Measurements from ENCODE around the gene IFT20. TPM values are rescaled to one million over a fixed set of nuclear protein-coding genes. Genes with fewer than 3 reads are reported as not detected.
"Not testable (repeated sequence)": the region's sequence is repeated elsewhere in the genome, so short reads cannot be mapped to it uniquely, and the experiment has no call there.

IFT20 gene
- total RNA-seq, 1 experiment from 2014 or later: 21.0 TPM

DNA sequence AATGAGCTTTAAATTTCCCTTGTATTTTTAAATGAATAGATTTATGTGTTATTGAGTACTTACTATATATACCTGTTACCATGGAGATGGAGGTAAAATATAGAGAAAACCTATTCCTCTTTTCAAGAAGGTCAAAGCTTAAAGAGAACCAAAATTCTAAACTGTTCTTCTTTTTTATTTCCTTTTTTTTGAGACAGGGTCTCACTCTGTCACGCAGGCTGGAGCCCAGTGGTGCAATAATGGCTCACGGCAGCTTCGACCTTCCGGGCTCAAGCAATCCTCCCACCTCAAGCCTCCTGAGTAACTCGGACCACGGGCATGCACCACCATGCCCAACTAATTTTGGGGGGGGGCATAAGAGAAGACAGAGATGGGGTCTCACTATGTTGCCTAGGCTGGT is 41.3 kb downstream of the IFT20 start:
- no CpG with 5 or more reads among the region's 6 CpGs for WGBS (ENCODE audit: extremely low coverage, insufficient read length, low lambda C conversion rate)
- Histone ChIP-seq H3K9me3 (ENCODE audit: control insufficient read depth, low read depth, low read length) (no peaks in the 10 kb centered on the region), H3K4ac (ENCODE audit: low read depth, low read length) (no peak overlapping the region), H2AFZ (ENCODE audit: low read length) (no peak overlapping the region), H3T11ph (ENCODE audit: low read length) (no peak overlapping the region), H4K5ac (ENCODE audit: insufficient read length, low read depth, low read length) (no peak overlapping the region), H3K27ac (ENCODE audit: insufficient read length, low read depth, low read length) (no peak overlapping the region), H3K4me2 (ENCODE audit: insufficient read depth, insufficient read length, low read length) (no peak overlapping the region), H3K9ac (ENCODE audit: extremely low read depth, insufficient read length, low read length) (no peak overlapping the region), H2BK12ac (ENCODE audit: insufficient read length, low read depth, low read length) (no peak overlapping the region), H3K4me1 (ENCODE audit: insufficient read depth, low read length) (no peaks in the 10 kb centered on the region), H3K14ac (ENCODE audit: insufficient read depth, low read length) (no peak overlapping the region), H2AK5ac (ENCODE audit: insufficient read length, low read length) (no peak overlapping the region), H2BK5ac (ENCODE audit: insufficient read length, low read length) (no peak overlapping the region), H4K8ac (replicated peaks; ENCODE audit: insufficient read length, low read depth, low read length) (no peak overlapping the region), H3K79me1 (ENCODE audit: insufficient read depth, low read depth, low read length, poor library complexity, severe bottlenecking) (no peaks in the 10 kb centered on the region), H3K56ac (ENCODE audit: insufficient read length, low read depth, low read length) (no peak overlapping the region), H2BK15ac (ENCODE audit: low read depth, low read length) (no peak overlapping the region), H2BK20ac (ENCODE audit: low read depth, low read length, poor library complexity, severe bottlenecking) (no peak overlapping the region), H4K20me1 (ENCODE audit: control insufficient read depth, insufficient read depth, insufficient read length) (no peaks in the 10 kb centered on the region), H3K23ac (ENCODE audit: insufficient read length, low read depth, low read length) (no peak overlapping the region), H3K18ac (ENCODE audit: insufficient read length, low read depth, low read length) (no peak overlapping the region), H3K27me3 (ENCODE audit: insufficient read depth, low read length) (no peaks in the 10 kb centered on the region), H2BK120ac (ENCODE audit: low read depth, low read length, poor library complexity, severe bottlenecking) (no peak overlapping the region), H4K91ac (ENCODE audit: insufficient read length, low read depth, low read length) (no peak overlapping the region), H3K23me2 (ENCODE audit: insufficient read length, low read depth, low read length, poor library complexity, severe bottlenecking) (no peaks in the 10 kb centered on the region), H3K79me2 (ENCODE audit: insufficient read depth, low read length) (no peaks in the 10 kb centered on the region)
- DNase-seq: no peak
- no peaks in the 10 kb centered on the region for H3K36me3 Mint-ChIP-seq (ENCODE audit: insufficient read depth in 1 of 3, low read depth in 3 of 3)
- H3K9me3 Mint-ChIP-seq: no peaks in the 10 kb centered on the region
- no peaks in the 10 kb centered on the region for H3K27me3 Mint-ChIP-seq (ENCODE audit: low read depth)
- H3K4me3 Mint-ChIP-seq: no peak overlapping the region
- no peaks in the 10 kb centered on the region for H3K4me1 Mint-ChIP-seq
- no peak overlapping the region for H3K27ac Mint-ChIP-seq
- TF ChIP-seq, protein P1, sequence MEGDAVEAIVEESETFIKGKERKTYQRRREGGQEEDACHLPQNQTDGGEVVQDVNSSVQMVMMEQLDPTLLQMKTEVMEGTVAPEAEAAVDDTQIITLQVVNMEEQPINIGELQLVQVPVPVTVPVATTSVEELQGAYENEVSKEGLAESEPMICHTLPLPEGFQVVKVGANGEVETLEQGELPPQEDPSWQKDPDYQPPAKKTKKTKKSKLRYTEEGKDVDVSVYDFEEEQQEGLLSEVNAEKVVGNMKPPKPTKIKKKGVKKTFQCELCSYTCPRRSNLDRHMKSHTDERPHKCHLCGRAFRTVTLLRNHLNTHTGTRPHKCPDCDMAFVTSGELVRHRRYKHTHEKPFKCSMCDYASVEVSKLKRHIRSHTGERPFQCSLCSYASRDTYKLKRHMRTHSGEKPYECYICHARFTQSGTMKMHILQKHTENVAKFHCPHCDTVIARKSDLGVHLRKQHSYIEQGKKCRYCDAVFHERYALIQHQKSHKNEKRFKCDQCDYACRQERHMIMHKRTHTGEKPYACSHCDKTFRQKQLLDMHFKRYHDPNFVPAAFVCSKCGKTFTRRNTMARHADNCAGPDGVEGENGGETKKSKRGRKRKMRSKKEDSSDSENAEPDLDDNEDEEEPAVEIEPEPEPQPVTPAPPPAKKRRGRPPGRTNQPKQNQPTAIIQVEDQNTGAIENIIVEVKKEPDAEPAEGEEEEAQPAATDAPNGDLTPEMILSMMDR (conservative IDR thresholded peaks at IDR 0.05): no peak

DNA sequence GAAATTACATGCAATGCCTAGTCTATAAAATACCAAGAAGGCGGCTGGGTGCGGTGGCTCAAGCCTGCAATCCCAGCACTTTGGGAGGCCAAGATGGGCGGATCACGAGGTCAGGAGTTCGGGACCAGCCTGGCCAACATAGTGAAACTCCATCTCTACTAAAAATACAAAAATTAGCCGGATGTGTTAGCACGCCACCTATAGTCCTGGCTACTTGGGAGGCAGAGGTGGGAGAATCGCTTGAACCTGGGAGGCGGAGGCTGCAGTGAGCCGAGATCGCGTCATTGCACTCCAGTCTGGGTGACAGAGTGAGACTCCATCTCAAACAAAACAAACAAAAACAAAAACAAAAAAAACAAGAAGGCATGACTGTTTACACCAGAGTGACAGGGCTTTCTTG is 42.4 kb downstream of the IFT20 start:
- not testable (repeated sequence) for H3K27me3 Mint-ChIP-seq (ENCODE audit: low read depth); H2AK5ac ChIP-seq (ENCODE audit: insufficient read length, low read length); H3K27ac Mint-ChIP-seq; H3K79me1 ChIP-seq (ENCODE audit: insufficient read depth, low read depth, low read length, poor library complexity, severe bottlenecking); DNase-seq; H4K91ac ChIP-seq (ENCODE audit: insufficient read length, low read depth, low read length); H3T11ph ChIP-seq (ENCODE audit: low read length); H3K18ac ChIP-seq (ENCODE audit: insufficient read length, low read depth, low read length); H3K4me3 Mint-ChIP-seq; H3K9me3 Mint-ChIP-seq; H3K27me3 ChIP-seq (ENCODE audit: insufficient read depth, low read length); H2BK20ac ChIP-seq (ENCODE audit: low read depth, low read length, poor library complexity, severe bottlenecking); H3K4me2 ChIP-seq (ENCODE audit: insufficient read depth, insufficient read length, low read length); H3K4ac ChIP-seq (ENCODE audit: low read depth, low read length); H4K5ac ChIP-seq (ENCODE audit: insufficient read length, low read depth, low read length); H3K23me2 ChIP-seq (ENCODE audit: insufficient read length, low read depth, low read length, poor library complexity, severe bottlenecking); H4K20me1 ChIP-seq (ENCODE audit: control insufficient read depth, insufficient read depth, insufficient read length); H4K8ac ChIP-seq (replicated peaks; ENCODE audit: insufficient read length, low read depth, low read length); H3K9ac ChIP-seq (ENCODE audit: extremely low read depth, insufficient read length, low read length); H3K4me1 ChIP-seq (ENCODE audit: insufficient read depth, low read length); H3K36me3 Mint-ChIP-seq (ENCODE audit: insufficient read depth in 1 of 3, low read depth in 3 of 3); H3K23ac ChIP-seq (ENCODE audit: insufficient read length, low read depth, low read length); H2BK15ac ChIP-seq (ENCODE audit: low read depth, low read length); H3K79me2 ChIP-seq (ENCODE audit: insufficient read depth, low read length); H3K14ac ChIP-seq (ENCODE audit: insufficient read depth, low read length); H3K9me3 ChIP-seq (ENCODE audit: control insufficient read depth, low read depth, low read length); H2BK12ac ChIP-seq (ENCODE audit: insufficient read length, low read depth, low read length); H2BK5ac ChIP-seq (ENCODE audit: insufficient read length, low read length); H2BK120ac ChIP-seq (ENCODE audit: low read depth, low read length, poor library complexity, severe bottlenecking); H3K4me1 Mint-ChIP-seq; H3K27ac ChIP-seq (ENCODE audit: insufficient read length, low read depth, low read length); H3K56ac ChIP-seq (ENCODE audit: insufficient read length, low read depth, low read length); H2AFZ ChIP-seq (ENCODE audit: low read length)
- WGBS (ENCODE audit: extremely low coverage, insufficient read length, low lambda C conversion rate): no CpG with 5 or more reads among the region's 12 CpGs
